ENCODE measurements around the gene TEX11.
A peak's percentile ranks its signal among the peaks of the same experiment; 100 is the strongest.
"Not testable (repeated sequence)": the region's sequence is repeated elsewhere in the genome, so short reads cannot be mapped to it uniquely, and the experiment has no call there.

TEX11 gene

DNA sequence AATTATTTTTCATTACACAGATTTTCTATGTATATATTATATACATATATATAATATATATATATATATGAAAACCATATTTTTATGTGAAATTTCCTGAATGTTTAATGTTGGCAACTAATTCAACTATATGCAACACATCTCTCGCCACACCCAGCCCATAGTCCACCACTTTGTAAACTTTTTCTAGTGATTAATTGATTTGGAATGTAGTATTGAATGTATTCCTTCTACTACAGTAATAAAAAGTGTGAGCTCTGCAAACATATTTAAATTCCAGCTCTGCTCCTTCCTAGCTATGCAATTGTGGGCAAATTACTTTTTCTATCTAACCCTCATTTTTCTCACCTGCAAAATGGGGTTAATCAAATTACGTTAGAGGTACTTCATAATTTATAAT, 187.8 kb downstream of the TEX11 start (continued):
- TF ChIP-seq ZNF169 (tag by site-specific recombination; IDR thresholded peaks at IDR 0.05) (no peak), ZFP37 (tag by site-specific recombination; IDR thresholded peaks at IDR 0.05) (no peak), ZNF2 (tag by site-specific recombination; IDR thresholded peaks at IDR 0.05) (no peak), ZNF623 (tag by site-specific recombination; IDR thresholded peaks at IDR 0.05) (no peak), ZNF664 (tag by site-specific recombination; IDR thresholded peaks at IDR 0.05) (no peak), ZNF600 (tag by site-specific recombination; IDR thresholded peaks at IDR 0.05) (no peak)
- TF ChIP-seq, protein P1, sequence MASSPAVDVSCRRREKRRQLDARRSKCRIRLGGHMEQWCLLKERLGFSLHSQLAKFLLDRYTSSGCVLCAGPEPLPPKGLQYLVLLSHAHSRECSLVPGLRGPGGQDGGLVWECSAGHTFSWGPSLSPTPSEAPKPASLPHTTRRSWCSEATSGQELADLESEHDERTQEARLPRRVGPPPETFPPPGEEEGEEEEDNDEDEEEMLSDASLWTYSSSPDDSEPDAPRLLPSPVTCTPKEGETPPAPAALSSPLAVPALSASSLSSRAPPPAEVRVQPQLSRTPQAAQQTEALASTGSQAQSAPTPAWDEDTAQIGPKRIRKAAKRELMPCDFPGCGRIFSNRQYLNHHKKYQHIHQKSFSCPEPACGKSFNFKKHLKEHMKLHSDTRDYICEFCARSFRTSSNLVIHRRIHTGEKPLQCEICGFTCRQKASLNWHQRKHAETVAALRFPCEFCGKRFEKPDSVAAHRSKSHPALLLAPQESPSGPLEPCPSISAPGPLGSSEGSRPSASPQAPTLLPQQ (tag by site-specific recombination; IDR thresholded peaks at IDR 0.05): no peak

DNA sequence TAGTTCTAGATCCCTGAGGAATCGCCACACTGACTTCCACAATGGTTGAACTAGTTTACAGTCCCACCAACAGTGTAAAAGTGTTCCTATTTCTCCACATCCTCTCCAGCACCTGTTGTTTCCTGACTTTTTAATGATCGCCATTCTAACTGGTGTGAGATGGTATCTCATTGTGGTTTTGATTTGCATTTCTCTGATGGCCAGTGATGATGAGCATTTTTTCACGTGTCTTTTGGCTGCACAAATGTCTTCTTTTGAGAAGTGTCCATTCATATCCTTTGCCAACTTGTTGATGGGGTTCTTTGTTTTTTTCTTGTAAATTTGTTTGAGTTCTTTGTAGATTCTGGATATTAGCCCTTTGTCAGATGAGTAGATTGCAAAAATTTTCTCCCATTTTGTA, 197.2 kb downstream of the TEX11 start:
- H3K9me3 ChIP-seq (ENCODE audit: control insufficient read depth, insufficient read depth, low read depth, low read length); POLR2A ChIA-PET; CTCF ChIA-PET: not testable (repeated sequence)

DNA sequence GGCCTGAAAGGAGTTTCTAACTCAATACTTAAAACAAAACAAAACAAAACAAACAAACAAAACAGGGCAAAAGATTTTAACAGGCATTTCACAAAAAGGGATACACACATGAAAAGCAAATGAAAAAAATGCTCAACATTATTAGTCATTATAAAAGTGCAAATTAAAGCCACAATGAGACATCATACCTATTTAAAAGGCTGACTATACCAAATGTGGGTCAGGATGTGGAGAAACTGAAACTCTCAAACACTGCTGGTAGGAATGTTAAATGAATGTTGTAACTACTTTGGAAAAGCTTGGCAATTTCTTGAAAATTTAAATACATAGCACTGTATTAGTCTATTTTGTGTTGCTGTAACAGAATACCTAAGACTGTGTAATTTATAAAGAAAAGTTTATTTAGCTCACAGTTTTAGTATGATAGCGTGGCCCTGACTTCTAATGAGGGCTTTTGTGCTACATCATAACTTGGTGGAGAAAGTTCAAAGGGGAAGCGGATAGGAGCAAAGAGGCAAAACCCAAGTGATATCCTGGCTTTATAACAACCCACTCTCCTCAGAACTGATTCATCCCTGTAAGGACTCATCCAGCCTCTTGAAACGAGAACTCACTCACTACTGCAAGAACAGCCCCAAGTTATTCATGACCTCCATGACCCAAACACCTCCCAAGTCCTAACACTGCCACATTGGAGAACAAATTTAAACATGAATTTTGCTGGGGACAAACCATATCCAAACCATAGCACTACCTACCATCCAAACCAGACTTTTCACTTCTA, 214.0 kb downstream of the TEX11 start:
- TF ChIP-seq, protein P2, sequence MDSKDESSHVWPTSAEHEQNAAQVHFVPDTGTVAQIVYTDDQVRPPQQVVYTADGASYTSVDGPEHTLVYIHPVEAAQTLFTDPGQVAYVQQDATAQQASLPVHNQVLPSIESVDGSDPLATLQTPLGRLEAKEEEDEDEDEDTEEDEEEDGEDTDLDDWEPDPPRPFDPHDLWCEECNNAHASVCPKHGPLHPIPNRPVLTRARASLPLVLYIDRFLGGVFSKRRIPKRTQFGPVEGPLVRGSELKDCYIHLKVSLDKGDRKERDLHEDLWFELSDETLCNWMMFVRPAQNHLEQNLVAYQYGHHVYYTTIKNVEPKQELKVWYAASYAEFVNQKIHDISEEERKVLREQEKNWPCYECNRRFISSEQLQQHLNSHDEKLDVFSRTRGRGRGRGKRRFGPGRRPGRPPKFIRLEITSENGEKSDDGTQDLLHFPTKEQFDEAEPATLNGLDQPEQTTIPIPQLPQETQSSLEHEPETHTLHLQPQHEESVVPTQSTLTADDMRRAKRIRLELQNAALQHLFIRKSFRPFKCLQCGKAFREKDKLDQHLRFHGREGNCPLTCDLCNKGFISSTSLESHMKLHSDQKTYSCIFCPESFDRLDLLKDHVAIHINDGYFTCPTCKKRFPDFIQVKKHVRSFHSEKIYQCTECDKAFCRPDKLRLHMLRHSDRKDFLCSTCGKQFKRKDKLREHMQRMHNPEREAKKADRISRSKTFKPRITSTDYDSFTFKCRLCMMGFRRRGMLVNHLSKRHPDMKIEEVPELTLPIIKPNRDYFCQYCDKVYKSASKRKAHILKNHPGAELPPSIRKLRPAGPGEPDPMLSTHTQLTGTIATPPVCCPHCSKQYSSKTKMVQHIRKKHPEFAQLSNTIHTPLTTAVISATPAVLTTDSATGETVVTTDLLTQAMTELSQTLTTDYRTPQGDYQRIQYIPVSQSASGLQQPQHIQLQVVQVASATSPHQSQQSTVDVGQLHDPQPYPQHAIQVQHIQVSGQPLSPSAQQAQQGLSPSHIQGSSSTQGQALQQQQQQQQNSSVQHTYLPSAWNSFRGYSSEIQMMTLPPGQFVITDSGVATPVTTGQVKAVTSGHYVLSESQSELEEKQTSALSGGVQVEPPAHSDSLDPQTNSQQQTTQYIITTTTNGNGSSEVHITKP (tag by site-specific recombination; IDR thresholded peaks at IDR 0.05): no peak
- no peak for TF ChIP-seq ZNF548 (tag by site-specific recombination; IDR thresholded peaks at IDR 0.05)
- TF ChIP-seq, protein P3, sequence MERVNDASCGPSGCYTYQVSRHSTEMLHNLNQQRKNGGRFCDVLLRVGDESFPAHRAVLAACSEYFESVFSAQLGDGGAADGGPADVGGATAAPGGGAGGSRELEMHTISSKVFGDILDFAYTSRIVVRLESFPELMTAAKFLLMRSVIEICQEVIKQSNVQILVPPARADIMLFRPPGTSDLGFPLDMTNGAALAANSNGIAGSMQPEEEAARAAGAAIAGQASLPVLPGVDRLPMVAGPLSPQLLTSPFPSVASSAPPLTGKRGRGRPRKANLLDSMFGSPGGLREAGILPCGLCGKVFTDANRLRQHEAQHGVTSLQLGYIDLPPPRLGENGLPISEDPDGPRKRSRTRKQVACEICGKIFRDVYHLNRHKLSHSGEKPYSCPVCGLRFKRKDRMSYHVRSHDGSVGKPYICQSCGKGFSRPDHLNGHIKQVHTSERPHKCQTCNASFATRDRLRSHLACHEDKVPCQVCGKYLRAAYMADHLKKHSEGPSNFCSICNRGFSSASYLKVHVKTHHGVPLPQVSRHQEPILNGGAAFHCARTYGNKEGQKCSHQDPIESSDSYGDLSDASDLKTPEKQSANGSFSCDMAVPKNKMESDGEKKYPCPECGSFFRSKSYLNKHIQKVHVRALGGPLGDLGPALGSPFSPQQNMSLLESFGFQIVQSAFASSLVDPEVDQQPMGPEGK (tag by site-specific recombination; IDR thresholded peaks at IDR 0.05): no peak
- no peak for TF ChIP-seq SALL2 (tag by site-specific recombination; IDR thresholded peaks at IDR 0.05; ENCODE audit: borderline replicate concordance)
- TF ChIP-seq ZNF747 (tag by site-specific recombination; IDR thresholded peaks at IDR 0.05): no peak
- TF ChIP-seq, protein P4, sequence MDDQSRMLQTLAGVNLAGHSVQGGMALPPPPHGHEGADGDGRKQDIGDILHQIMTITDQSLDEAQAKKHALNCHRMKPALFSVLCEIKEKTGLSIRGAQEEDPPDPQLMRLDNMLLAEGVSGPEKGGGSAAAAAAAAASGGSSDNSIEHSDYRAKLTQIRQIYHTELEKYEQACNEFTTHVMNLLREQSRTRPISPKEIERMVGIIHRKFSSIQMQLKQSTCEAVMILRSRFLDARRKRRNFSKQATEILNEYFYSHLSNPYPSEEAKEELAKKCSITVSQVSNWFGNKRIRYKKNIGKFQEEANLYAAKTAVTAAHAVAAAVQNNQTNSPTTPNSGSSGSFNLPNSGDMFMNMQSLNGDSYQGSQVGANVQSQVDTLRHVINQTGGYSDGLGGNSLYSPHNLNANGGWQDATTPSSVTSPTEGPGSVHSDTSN (CRISPR knock-in tag; IDR thresholded peaks at IDR 0.05): no peak
- TF ChIP-seq, protein P5, sequence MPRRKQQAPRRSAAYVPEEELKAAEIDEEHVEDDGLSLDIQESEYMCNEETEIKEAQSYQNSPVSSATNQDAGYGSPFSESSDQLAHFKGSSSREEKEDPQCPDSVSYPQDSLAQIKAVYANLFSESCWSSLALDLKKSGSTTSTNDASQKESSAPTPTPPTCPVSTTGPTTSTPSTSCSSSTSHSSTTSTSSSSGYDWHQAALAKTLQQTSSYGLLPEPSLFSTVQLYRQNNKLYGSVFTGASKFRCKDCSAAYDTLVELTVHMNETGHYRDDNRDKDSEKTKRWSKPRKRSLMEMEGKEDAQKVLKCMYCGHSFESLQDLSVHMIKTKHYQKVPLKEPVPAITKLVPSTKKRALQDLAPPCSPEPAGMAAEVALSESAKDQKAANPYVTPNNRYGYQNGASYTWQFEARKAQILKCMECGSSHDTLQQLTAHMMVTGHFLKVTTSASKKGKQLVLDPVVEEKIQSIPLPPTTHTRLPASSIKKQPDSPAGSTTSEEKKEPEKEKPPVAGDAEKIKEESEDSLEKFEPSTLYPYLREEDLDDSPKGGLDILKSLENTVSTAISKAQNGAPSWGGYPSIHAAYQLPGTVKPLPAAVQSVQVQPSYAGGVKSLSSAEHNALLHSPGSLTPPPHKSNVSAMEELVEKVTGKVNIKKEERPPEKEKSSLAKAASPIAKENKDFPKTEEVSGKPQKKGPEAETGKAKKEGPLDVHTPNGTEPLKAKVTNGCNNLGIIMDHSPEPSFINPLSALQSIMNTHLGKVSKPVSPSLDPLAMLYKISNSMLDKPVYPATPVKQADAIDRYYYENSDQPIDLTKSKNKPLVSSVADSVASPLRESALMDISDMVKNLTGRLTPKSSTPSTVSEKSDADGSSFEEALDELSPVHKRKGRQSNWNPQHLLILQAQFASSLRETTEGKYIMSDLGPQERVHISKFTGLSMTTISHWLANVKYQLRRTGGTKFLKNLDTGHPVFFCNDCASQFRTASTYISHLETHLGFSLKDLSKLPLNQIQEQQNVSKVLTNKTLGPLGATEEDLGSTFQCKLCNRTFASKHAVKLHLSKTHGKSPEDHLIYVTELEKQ (tag by site-specific recombination; IDR thresholded peaks at IDR 0.05; ENCODE audit: borderline replicate concordance): no peak
- no peak for TF ChIP-seq RBAK (tag by site-specific recombination; IDR thresholded peaks at IDR 0.05)
- TF ChIP-seq ZNF501 (tag by site-specific recombination; IDR thresholded peaks at IDR 0.05): no peak
- TF ChIP-seq ZNF560 (tag by site-specific recombination; IDR thresholded peaks at IDR 0.05; ENCODE audit: borderline replicate concordance): no peak
- no peak for TF ChIP-seq ZNF114 (tag by site-specific recombination; IDR thresholded peaks at IDR 0.05)
- TF ChIP-seq ZNF16 (tag by site-specific recombination; IDR thresholded peaks at IDR 0.05; ENCODE audit: low read depth): no peak
- H3K9me3 ChIP-seq (ENCODE audit: control insufficient read depth, insufficient read depth, low read depth, low read length): no peaks in the 10 kb centered on the region; the same call in 1 of the 2 replicates
- no peak overlapping the region for H3K4me3 ChIP-seq (ENCODE audit: low read depth, low read length)
- H3K36me3 ChIP-seq (ENCODE audit: control insufficient read depth in 2 of 2, insufficient read depth in 1 of 2, low read length in 2 of 2): no peaks in the 10 kb centered on the region
- ChIA-PET CTCF (no interaction called here), POLR2A (no interaction called here)
- no peak overlapping the region for H3K27ac ChIP-seq (ENCODE audit: extremely low read depth, low read depth, low read length)
- no peaks in the 10 kb centered on the region for H3K4me1 ChIP-seq (ENCODE audit: control insufficient read depth, insufficient read depth, low read length)

More for the DNA sequence above, 197.2 kb downstream of the TEX11 start:
- not testable (repeated sequence) for H3K4me3 ChIP-seq (ENCODE audit: low read depth, low read length); H3K27ac ChIP-seq (ENCODE audit: extremely low read depth, low read depth, low read length); H3K4me1 ChIP-seq (ENCODE audit: control insufficient read depth, insufficient read depth, low read length); H3K36me3 ChIP-seq (ENCODE audit: control insufficient read depth in 2 of 2, insufficient read depth in 1 of 2, low read length in 2 of 2)
- TF ChIP-seq SCRT1 (tag by site-specific recombination; IDR thresholded peaks at IDR 0.05; ENCODE audit: borderline replicate concordance): peak; percentile 56; the same call in 1 of the 2 replicates
- peak; percentile 59 for TF ChIP-seq SCRT2 (tag by site-specific recombination; IDR thresholded peaks at IDR 0.05)
